Pancreas (tissue), 10 donors: ENCODE data around the gene TOB2. TPM values are rescaled to one million over a fixed set of nuclear protein-coding genes. Genes with fewer than 3 reads are reported as not detected.

ENCODE experiments used
- ATAC-seq, 4 donors: fragments of 200-7000 bp; cut with Tn5 transposase; one replicate each; pipeline versions ENCODE4 v1.8.0 to v1.9.1; 2020; ENCODE audit warnings: mild to moderate bottlenecking in 4 of 4, moderate library complexity in 4 of 4
- DNase-seq, 6 donors: peaks; one replicate each; pipeline ENCODE4 v3.0.0-alpha.2; 2020
- FAIRE-seq: peaks from 2 replicates; lab custom pipeline; 2012; peaks lifted over from hg19 to GRCh38; lab: Jason Lieb, UNC
- H3K27ac ChIP-seq, 4 donors: fragments of 200-600 bp; sonication (generic); 1 replicate in 3 of 4; 2 replicates in 1 of 4; pipeline versions ENCODE4 v1.5.0 to v1.8.0; 2020
- H3K27me3 ChIP-seq, 4 donors: fragments of 200-600 bp; one replicate each; pipeline ENCODE4 v1.8.0; 2021
- H3K36me3 ChIP-seq, 3 donors: fragments of 200-600 bp; sonication (generic) in 1 of 3; one replicate each; pipeline versions ENCODE4 v1.5.0 to v1.8.0; 2020 to 2021
- H3K4me1 ChIP-seq, 3 donors: fragments of 200-600 bp; one replicate each; pipeline ENCODE4 v1.8.0; 2021
- H3K4me3 ChIP-seq, 4 donors: fragments of 200-600 bp; sonication (generic) in 2 of 4; one replicate each; pipeline versions ENCODE4 v1.5.0 to v1.8.0; 2020 to 2021
- H3K9me3 ChIP-seq, 4 donors: fragments of 200-600 bp; one replicate each; pipeline ENCODE4 v1.8.0; 2021
- WGBS, 2 donors: extraction: QIAGEN DNeasy Blood & Tissue Kit; methylation state at CpG; one replicate each; pipeline ENCODE4 v1.1.7; 2013; 5-methylcytosine and 5-hydroxymethylcytosine counted together
- intact Hi-C, 3 donors: fragments of 100-400 bp; cut with DNase I; formaldehyde crosslinking; loops; one replicate each; pipeline versions ENCODE4 v1.11.1 to v1.14.2; 2022
- polyA plus RNA-seq, 2 donors: library from polyadenylated mRNA; stranded (reverse); fragments of 200-250 nt; gene quantifications; one replicate each; pipeline ENCODE4 v1.2.3, GENCODE V29; 2013
- total RNA-seq, 6 donors: library from RNA; stranded (reverse); fragmentation: NEBNext Ultra II Directional in 4 of 6; extraction: Animal tissue kit (Norgen Biotek cat#: 25700) in 4 of 6; gene quantifications; one replicate each; pipeline versions ENCODE4 v1.2.1 to v1.2.4, GENCODE V29; 2021 to 2023
- TF ChIP-seq, protein P1 (sequence below), 4 donors: fragments of 200-600 bp; sonication (generic) in 3 of 4; IDR thresholded peaks; one replicate each; pipeline versions ENCODE4 v1.5.0 to v1.8.0; 2021; ENCODE audit warnings: antibody characterized with exemption in 4 of 4
- donor health status: healthy with polysubstance abuse.
- donor health status: DM: no; HTN: no; CAD: no; lungs with moderate emphysema.
- donor health status: DM: no; HTN: no; CAD: no.
- donor health status: control.
- donor health status: control.
- donor health status: Bipolar disorder and iron deficiency.
- donor health status: DM: yes; HTN: yes; CAD: no.
- donor health status: DM: no; HTN: no; CAD: no.
- donor health status: DM: no; HTN: no; CAD: no.
- donor health status: DM: yes; HTN: yes; CAD: no.

The TOB2 gene
- total and polyA plus RNA-seq, 8 donors = 11.0 to 30.5 (median 18.5) TPM

GRCh38 chr22:41478473-41478872 is 31.9 kb upstream of the TOB2 start:
- H3K27ac ChIP-seq = no peak overlapping the region
- DNase-seq = no peak
- H3K4me3 ChIP-seq = no peak overlapping the region
- ATAC-seq = no peak
- FAIRE-seq = no peak
- WGBS, 2 donors = 72 to 96% methylated on average over 2 of the region's 2 CpGs
- TF ChIP-seq, protein P1, sequence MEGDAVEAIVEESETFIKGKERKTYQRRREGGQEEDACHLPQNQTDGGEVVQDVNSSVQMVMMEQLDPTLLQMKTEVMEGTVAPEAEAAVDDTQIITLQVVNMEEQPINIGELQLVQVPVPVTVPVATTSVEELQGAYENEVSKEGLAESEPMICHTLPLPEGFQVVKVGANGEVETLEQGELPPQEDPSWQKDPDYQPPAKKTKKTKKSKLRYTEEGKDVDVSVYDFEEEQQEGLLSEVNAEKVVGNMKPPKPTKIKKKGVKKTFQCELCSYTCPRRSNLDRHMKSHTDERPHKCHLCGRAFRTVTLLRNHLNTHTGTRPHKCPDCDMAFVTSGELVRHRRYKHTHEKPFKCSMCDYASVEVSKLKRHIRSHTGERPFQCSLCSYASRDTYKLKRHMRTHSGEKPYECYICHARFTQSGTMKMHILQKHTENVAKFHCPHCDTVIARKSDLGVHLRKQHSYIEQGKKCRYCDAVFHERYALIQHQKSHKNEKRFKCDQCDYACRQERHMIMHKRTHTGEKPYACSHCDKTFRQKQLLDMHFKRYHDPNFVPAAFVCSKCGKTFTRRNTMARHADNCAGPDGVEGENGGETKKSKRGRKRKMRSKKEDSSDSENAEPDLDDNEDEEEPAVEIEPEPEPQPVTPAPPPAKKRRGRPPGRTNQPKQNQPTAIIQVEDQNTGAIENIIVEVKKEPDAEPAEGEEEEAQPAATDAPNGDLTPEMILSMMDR (IDR thresholded peaks at IDR 0.05) = no peak
- no peaks in the 10 kb centered on the region for H3K9me3 ChIP-seq
- no peaks in the 10 kb centered on the region for H3K27me3 ChIP-seq
- H3K36me3 ChIP-seq = no peaks in the 10 kb centered on the region
- intact Hi-C loops = no loop called here
- peaks cover 0 to 5% (median 0%) of the 10 kb centered on the region in 3 donors for H3K4me1 ChIP-seq

- Histone ChIP-seq H3K4me3 (no peak overlapping the region), H3K27ac (no peak overlapping the region), H3K27me3 (no peaks in the 10 kb centered on the region), H3K9me3 (no peaks in the 10 kb centered on the region), H3K4me1 (peaks cover 8 to 28% (median 22%) of the 10 kb centered on the region in 3 donors), H3K36me3 (no peaks in the 10 kb centered on the region)
- DNase-seq = no peak
- intact Hi-C loops = no loop called here
- no peak for FAIRE-seq
- 89% methylated on average over 6 of the region's 6 CpGs for WGBS, 2 donors
- no peak for ATAC-seq
- TF ChIP-seq, protein P1 (IDR thresholded peaks at IDR 0.05) = no peak
Measured at GRCh38 chr22:41474872-41475451, 28.4 kb upstream of the TOB2 start.

GRCh38 chr22:41471568-41471967 is 25.0 kb upstream of the TOB2 start:
- intact Hi-C loops = no loop called here
- DNase-seq (no peak), ATAC-seq (no peak), FAIRE-seq (no peak)
- 48 to 55% methylated on average over 2 of the region's 2 CpGs for WGBS, 2 donors
- no peak overlapping the region for H3K27ac ChIP-seq
- TF ChIP-seq, protein P1 (IDR thresholded peaks at IDR 0.05) = no peak
- peaks cover 0 to 6% (median 0%) of the 10 kb centered on the region in 3 donors for H3K36me3 ChIP-seq
- no peaks in the 10 kb centered on the region for H3K27me3 ChIP-seq
- no peaks in the 10 kb centered on the region for H3K9me3 ChIP-seq
- H3K4me3 ChIP-seq = no peak overlapping the region
- H3K4me1 ChIP-seq = peaks cover 11 to 37% (median 29%) of the 10 kb centered on the region in 3 donors

DNA sequence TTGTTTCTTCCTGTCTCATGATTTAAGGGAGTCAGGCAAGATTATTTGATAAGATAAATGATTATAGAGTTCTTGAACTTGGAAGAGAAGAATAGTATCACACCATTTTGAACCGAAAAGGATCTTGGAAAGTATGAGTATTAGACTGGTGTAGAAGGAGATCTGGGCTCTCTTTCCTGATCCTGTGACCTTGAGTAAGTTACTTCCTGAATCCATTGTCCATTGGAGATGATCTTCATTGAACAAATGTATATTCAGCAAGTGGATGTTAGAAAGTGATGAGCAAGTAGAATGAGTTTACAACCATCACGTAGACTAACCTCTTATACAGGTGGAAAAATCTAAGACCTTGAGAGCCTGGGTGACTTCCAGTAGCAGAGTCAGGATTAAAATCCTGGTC is 24.3 kb upstream of the TOB2 start:
- Histone ChIP-seq H3K36me3 (peaks cover 0 to 11% (median 6%) of the 10 kb centered on the region in 3 donors), H3K27me3 (no peaks in the 10 kb centered on the region), H3K9me3 (no peaks in the 10 kb centered on the region), H3K4me1 (peaks cover 11 to 37% (median 29%) of the 10 kb centered on the region in 3 donors), H3K27ac (no peak overlapping the region), H3K4me3 (no peak overlapping the region)
- intact Hi-C loops = no loop called here
- TF ChIP-seq, protein P1 (IDR thresholded peaks at IDR 0.05) = no peak
- no peak for FAIRE-seq
- 56 to 65% methylated on average over 2 of the region's 2 CpGs for WGBS, 2 donors
- no peak for ATAC-seq
- no peak for DNase-seq

- no peaks in the 10 kb centered on the region for H3K9me3 ChIP-seq
- H3K27me3 ChIP-seq = no peaks in the 10 kb centered on the region
- peak overlapping the region; percentile 77 to 99 (median 86) for H3K27ac ChIP-seq
- intact Hi-C loops = no loop called here
- TF ChIP-seq, protein P1 (IDR thresholded peaks at IDR 0.05) = no peak
- no peak for FAIRE-seq
- H3K4me1 ChIP-seq = peaks cover 11 to 37% (median 29%) of the 10 kb centered on the region in 3 donors
- H3K4me3 ChIP-seq = peak overlapping the region; percentile 78 to 95 (median 88)
- ATAC-seq = peak; percentile 22 to 49 (median 46)
- no peak for DNase-seq
- 0 to 1% methylated on average over 30 of the region's 30 CpGs for WGBS, 2 donors
- H3K36me3 ChIP-seq = peaks cover 0 to 23% (median 22%) of the 10 kb centered on the region in 3 donors
Measured at GRCh38 chr22:41469218-41469851, 22.7 kb upstream of the TOB2 start.
